Measurements from ENCODE around the gene F2RL1.
"Not testable (repeated sequence)": the region's sequence is repeated elsewhere in the genome, so short reads cannot be mapped to it uniquely, and the experiment has no call there.

The F2RL1 gene

GRCh38 chr5:76776391-76776790, 42.4 kb upstream of the F2RL1 start:
- Histone ChIP-seq H4K20me1 (ENCODE audit: insufficient read depth, low read length) (no peaks in the 10 kb centered on the region), H3K9me3 (ENCODE audit: insufficient read depth, low read length) (no peaks in the 10 kb centered on the region), H3K27ac (ENCODE audit: low read length) (no peak overlapping the region), H3K4me1 (ENCODE audit: low read length) (peaks cover 3% of the 10 kb centered on the region), H3K9ac (ENCODE audit: low read length) (no peak overlapping the region), H3K79me2 (ENCODE audit: low read length) (no peaks in the 10 kb centered on the region), H3K4me2 (ENCODE audit: low read length) (no peak overlapping the region), H3K27me3 (ENCODE audit: low read depth, low read length) (no peaks in the 10 kb centered on the region), H2AFZ (ENCODE audit: low read depth, low read length) (no peak overlapping the region), H3K36me3 (replicated peaks; ENCODE audit: low read depth, low read length) (no peaks in the 10 kb centered on the region), H3K4me3 (ENCODE audit: low read length) (no peak overlapping the region)
- TF ChIP-seq CTCF (IDR thresholded peaks at IDR 0.05; ENCODE audit: low read depth, low read length) (no peak), EZH2phosphoT487 (IDR thresholded peaks at IDR 0.05; ENCODE audit: low read depth) (no peak)

- not testable (repeated sequence) for H3K27ac ChIP-seq (ENCODE audit: low read length); H2AFZ ChIP-seq (ENCODE audit: low read depth, low read length); H3K27me3 ChIP-seq (ENCODE audit: low read depth, low read length); H3K4me2 ChIP-seq (ENCODE audit: low read length); H3K9me3 ChIP-seq (ENCODE audit: insufficient read depth, low read length); H3K4me1 ChIP-seq (ENCODE audit: low read length); H3K4me3 ChIP-seq (ENCODE audit: low read length); H3K9ac ChIP-seq (ENCODE audit: low read length); H3K36me3 ChIP-seq (replicated peaks; ENCODE audit: low read depth, low read length); H4K20me1 ChIP-seq (ENCODE audit: insufficient read depth, low read length); H3K79me2 ChIP-seq (ENCODE audit: low read length)
These were observed 38.2 kb upstream of the F2RL1 start for GRCh38 chr5:76780616-76781015.

- Histone ChIP-seq H3K27me3 (ENCODE audit: low read depth, low read length) (peaks cover 7% of the 10 kb centered on the region; the same call in 1 of the 2 replicates), H3K79me2 (ENCODE audit: low read length) (no peaks in the 10 kb centered on the region), H3K36me3 (replicated peaks; ENCODE audit: low read depth, low read length) (no peaks in the 10 kb centered on the region), H3K9ac (ENCODE audit: low read length) (no peak overlapping the region), H2AFZ (ENCODE audit: low read depth, low read length) (no peak overlapping the region), H3K4me1 (ENCODE audit: low read length) (peaks cover 3% of the 10 kb centered on the region; the same call in 1 of the 2 replicates), H3K4me3 (ENCODE audit: low read length) (no peak overlapping the region), H3K27ac (ENCODE audit: low read length) (no peak overlapping the region), H4K20me1 (ENCODE audit: insufficient read depth, low read length) (no peaks in the 10 kb centered on the region), H3K4me2 (ENCODE audit: low read length) (no peak overlapping the region), H3K9me3 (ENCODE audit: insufficient read depth, low read length) (no peaks in the 10 kb centered on the region)
- no peak for TF ChIP-seq CTCF (IDR thresholded peaks at IDR 0.05; ENCODE audit: low read depth, low read length)
These were observed 37.1 kb upstream of the F2RL1 start for GRCh38 chr5:76781775-76782174.

- no peak overlapping the region for H3K4me2 ChIP-seq (ENCODE audit: low read length)
- no peak overlapping the region for H2AFZ ChIP-seq (ENCODE audit: low read depth, low read length)
- TF ChIP-seq EZH2phosphoT487 (IDR thresholded peaks at IDR 0.05; ENCODE audit: low read depth) (no peak), CTCF (IDR thresholded peaks at IDR 0.05; ENCODE audit: low read depth, low read length) (no peak)
- peaks cover 7% of the 10 kb centered on the region; the same call in 1 of the 2 replicates for H3K27me3 ChIP-seq (ENCODE audit: low read depth, low read length)
- no peaks in the 10 kb centered on the region for H3K9me3 ChIP-seq (ENCODE audit: insufficient read depth, low read length)
- no peaks in the 10 kb centered on the region for H4K20me1 ChIP-seq (ENCODE audit: insufficient read depth, low read length)
- H3K36me3 ChIP-seq (replicated peaks; ENCODE audit: low read depth, low read length): no peaks in the 10 kb centered on the region
- H3K4me1 ChIP-seq (ENCODE audit: low read length): peaks cover 3% of the 10 kb centered on the region; the same call in 1 of the 2 replicates
- no peaks in the 10 kb centered on the region for H3K79me2 ChIP-seq (ENCODE audit: low read length)
- H3K27ac ChIP-seq (ENCODE audit: low read length): no peak overlapping the region
- H3K9ac ChIP-seq (ENCODE audit: low read length): no peak overlapping the region
- H3K4me3 ChIP-seq (ENCODE audit: low read length): no peak overlapping the region
These were observed 36.4 kb upstream of the F2RL1 start for GRCh38 chr5:76782444-76782843.

- Histone ChIP-seq H3K27me3 (ENCODE audit: low read depth, low read length) (peaks cover 7% of the 10 kb centered on the region; the same call in 1 of the 2 replicates), H2AFZ (ENCODE audit: low read depth, low read length) (no peak overlapping the region), H3K4me1 (ENCODE audit: low read length) (peaks cover 16% of the 10 kb centered on the region), H3K27ac (ENCODE audit: low read length) (no peak overlapping the region), H3K36me3 (replicated peaks; ENCODE audit: low read depth, low read length) (no peaks in the 10 kb centered on the region), H3K4me3 (ENCODE audit: low read length) (no peak overlapping the region), H3K4me2 (ENCODE audit: low read length) (no peak overlapping the region), H3K9ac (ENCODE audit: low read length) (no peak overlapping the region), H3K9me3 (ENCODE audit: insufficient read depth, low read length) (0 out of 2 replicates have a peak, but pooled peaks cover 4% of the 10 kb centered on the region), H3K79me2 (ENCODE audit: low read length) (no peaks in the 10 kb centered on the region), H4K20me1 (ENCODE audit: insufficient read depth, low read length) (no peaks in the 10 kb centered on the region)
- no peak for TF ChIP-seq CTCF (IDR thresholded peaks at IDR 0.05; ENCODE audit: low read depth, low read length)
- TF ChIP-seq EZH2phosphoT487 (IDR thresholded peaks at IDR 0.05; ENCODE audit: low read depth): no peak
These were observed 31.6 kb upstream of the F2RL1 start for GRCh38 chr5:76787237-76787636.
